GM12878 (cell line): ENCODE measurements around the gene GOLIM4. TPM values are rescaled to one million over a fixed set of nuclear protein-coding genes. Genes with fewer than 3 reads are reported as not detected.

Experiments
- BRCA1 ChIP-seq: IDR thresholded peaks from 2 replicates; pipeline ENCODE4 v1.6.1; 2011; ENCODE audit warnings: low read depth, low read length, improper control_type of control experiment
- CREB1 ChIP-seq: IDR thresholded peaks from 2 replicates; pipeline ENCODE4 v1.6.1; 2012; ENCODE audit warnings: low read depth, mild to moderate bottlenecking, inconsistent platforms
- E2F8 ChIP-seq: fragments of 450-650 bp; IDR thresholded peaks from 2 replicates; pipeline ENCODE4 v1.6.1; 2018; ENCODE audit warnings: mild to moderate bottlenecking, low read depth, moderate library complexity; ENCODE audit not compliant: partially characterized antibody
- E4F1 ChIP-seq: fragments of 450-650 bp; IDR thresholded peaks from 2 replicates; pipeline ENCODE4 v1.6.1; 2018; ENCODE audit warnings: borderline replicate concordance, mild to moderate bottlenecking; ENCODE audit not compliant: partially characterized antibody
- EP300 ChIP-seq, 2 experiments: fragments of 150-350 bp in 1 of 2; IDR thresholded peaks; 2 replicates each; pipeline ENCODE4 v1.6.1; 2011 to 2012; ENCODE audit warnings: low read depth in 2 of 2, low read length in 2 of 2, borderline replicate concordance in 1 of 2, improper control_type of control experiment in 1 of 2, inconsistent platforms in 1 of 2; ENCODE audit not compliant: control insufficient read depth in 1 of 2
- FOS ChIP-seq: IDR thresholded peaks from 3 replicates; pipeline ENCODE4 v1.6.1; 2011; ENCODE audit warnings: borderline replicate concordance; ENCODE audit not compliant: insufficient read length; ENCODE audit errors: extremely low read depth
- FOXM1 ChIP-seq: IDR thresholded peaks from 2 replicates; pipeline ENCODE4 v1.6.1; 2012; ENCODE audit warnings: low read depth, mild to moderate bottlenecking, inconsistent platforms, low read length, moderate library complexity
- HDAC6 ChIP-seq: fragments of 200-600 bp; sonication (generic); IDR thresholded peaks from one replicate; pipeline ENCODE4 v1.8.0; 2017; ENCODE audit warnings: antibody characterized with exemption; ENCODE audit not compliant: unreplicated experiment
- PAX5 ChIP-seq: IDR thresholded peaks from 2 replicates; pipeline ENCODE4 v1.6.1; 2011; ENCODE audit warnings: low read depth, low read length, borderline replicate concordance
- PRDM15 ChIP-seq: fragments of 450-650 bp; formaldehyde crosslinking; IDR thresholded peaks from 2 replicates; pipeline ENCODE4 v1.4.0; 2020; ENCODE audit warnings: mild to moderate bottlenecking, moderate library complexity
- RAD51 ChIP-seq: fragments of 450-650 bp; IDR thresholded peaks from 2 replicates; pipeline ENCODE4 v1.6.1; 2016; ENCODE audit warnings: moderate library complexity, mild to moderate bottlenecking, inconsistent platforms
- RCOR1 ChIP-seq: conservative IDR thresholded peaks from 2 replicates; pipeline ENCODE4 v1.6.1; 2012; ENCODE audit warnings: low read depth, low read length, improper control_type of control experiment
- TBL1XR1 ChIP-seq: IDR thresholded peaks from 2 replicates; pipeline ENCODE4 v1.6.1; 2012; ENCODE audit warnings: low read depth, low read length, improper control_type of control experiment
- polyA plus RNA-seq, 11 experiments: library from polyadenylated mRNA; depleted of rRNA in 4 of 11; unstranded in 6 of 11; stranded (reverse) in 5 of 11; fragments of >200 nt; fragmentation: Nextera tagmentation in 4 of 11; fragmentation: Illumina TruSeq in 1 of 11; extraction: Ambion mirVana in 4 of 11; extraction: Trizol in 1 of 11; gene quantifications; 1 replicate in 1 of 11; 2 replicates in 10 of 11; pipeline versions ENCODE4 v1.2.1 to v1.2.3, GENCODE V29; 2011 to 2016; ENCODE audit warnings: inconsistent platforms in 2 of 11, missing spikeins in 2 of 11, low read depth in 1 of 11
- total RNA-seq, 4 experiments: library from RNA; depleted of rRNA in 3 of 4; stranded (reverse); fragments of >200 nt in 3 of 4; fragmentation: Illumina TruSeq in 1 of 4; extraction: Trizol in 1 of 4; gene quantifications; 2 replicates each; pipeline versions ENCODE4 v1.2.1 to v1.2.3, GENCODE V29; 2013 to 2021
- TF ChIP-seq, protein P1 (sequence below): IDR thresholded peaks from 2 replicates; pipeline ENCODE4 v1.6.1; 2011; ENCODE audit warnings: borderline replicate concordance, low read depth, mild to moderate bottlenecking, moderate library complexity, low read length; ENCODE audit not compliant: insufficient read depth, poor library complexity, severe bottlenecking
- TF ChIP-seq, protein P2 (sequence below): IDR thresholded peaks from 2 replicates; pipeline ENCODE4 v1.6.1; 2011; ENCODE audit warnings: low read depth, low read length, improper control_type of control experiment, borderline replicate concordance

Gene GOLIM4
- total and polyA plus RNA-seq, 10 of the 15 experiments (the other 5 are each of a cell fraction or from before 2014, with no cell fraction given) = 11.1 to 32.4 (median 19.3) TPM

DNA sequence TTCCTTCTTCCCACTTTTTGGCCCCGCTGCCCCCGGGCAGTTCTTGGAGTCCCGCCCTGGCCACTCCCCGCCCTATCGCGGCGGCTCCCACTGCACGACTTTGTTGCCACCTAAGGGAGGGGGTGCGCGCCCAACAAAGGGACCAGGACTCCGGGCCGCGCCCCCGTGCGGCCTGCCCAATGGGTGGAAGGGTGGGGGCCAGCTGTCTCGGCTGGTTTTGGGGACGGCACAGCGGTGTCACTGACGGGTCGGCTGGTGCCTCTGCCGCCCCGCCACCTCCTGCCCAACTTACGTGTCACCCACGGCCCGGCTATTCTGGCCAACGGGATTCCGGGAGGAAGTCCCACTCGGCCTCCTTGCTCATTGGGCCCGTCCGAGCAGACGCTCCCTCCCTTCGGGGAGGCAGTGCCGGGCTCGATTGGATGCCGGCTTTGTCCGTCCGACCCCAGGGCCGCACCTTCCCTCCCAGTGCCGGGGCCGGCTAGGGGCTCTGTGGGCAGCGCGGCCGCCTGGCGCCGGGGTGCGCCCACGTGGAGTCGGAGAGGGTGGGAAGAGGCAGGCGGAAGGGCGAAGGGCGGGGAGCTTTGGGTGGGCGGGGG lies at the start of gene GOLIM4 (continued):
- TF ChIP-seq RAD51 (no peak), RCOR1 (no peak), EP300 (IDR thresholded peaks at IDR 0.05; ENCODE audit: borderline replicate concordance in 1 of 2, control insufficient read depth in 1 of 2, low read depth in 2 of 2, low read length in 2 of 2) (no peak), FOXM1 (no peak), PAX5 (no peak), CREB1 (peak; percentile 82), BRCA1 (no peak), TBL1XR1 (no peak), E2F8 (no peak), E4F1 (peak; percentile 42), FOS (peak; percentile 20), HDAC6 (no peak), PRDM15 (CRISPR knock-in tag) (no peak)
- TF ChIP-seq, protein P1, sequence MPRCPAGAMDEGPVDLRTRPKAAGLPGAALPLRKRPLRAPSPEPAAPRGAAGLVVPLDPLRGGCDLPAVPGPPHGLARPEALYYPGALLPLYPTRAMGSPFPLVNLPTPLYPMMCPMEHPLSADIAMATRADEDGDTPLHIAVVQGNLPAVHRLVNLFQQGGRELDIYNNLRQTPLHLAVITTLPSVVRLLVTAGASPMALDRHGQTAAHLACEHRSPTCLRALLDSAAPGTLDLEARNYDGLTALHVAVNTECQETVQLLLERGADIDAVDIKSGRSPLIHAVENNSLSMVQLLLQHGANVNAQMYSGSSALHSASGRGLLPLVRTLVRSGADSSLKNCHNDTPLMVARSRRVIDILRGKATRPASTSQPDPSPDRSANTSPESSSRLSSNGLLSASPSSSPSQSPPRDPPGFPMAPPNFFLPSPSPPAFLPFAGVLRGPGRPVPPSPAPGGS = peak; percentile 39
- TF ChIP-seq, protein P2, sequence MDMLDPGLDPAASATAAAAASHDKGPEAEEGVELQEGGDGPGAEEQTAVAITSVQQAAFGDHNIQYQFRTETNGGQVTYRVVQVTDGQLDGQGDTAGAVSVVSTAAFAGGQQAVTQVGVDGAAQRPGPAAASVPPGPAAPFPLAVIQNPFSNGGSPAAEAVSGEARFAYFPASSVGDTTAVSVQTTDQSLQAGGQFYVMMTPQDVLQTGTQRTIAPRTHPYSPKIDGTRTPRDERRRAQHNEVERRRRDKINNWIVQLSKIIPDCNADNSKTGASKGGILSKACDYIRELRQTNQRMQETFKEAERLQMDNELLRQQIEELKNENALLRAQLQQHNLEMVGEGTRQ = no peak
